Erythroblast (primary cell): ENCODE measurements around the gene NKAIN2.

Source experiments
- GATA1 ChIP-seq: IDR thresholded peaks from 2 replicates; pipeline ENCODE4 v1.6.1; 2011; ENCODE audit warnings: low read depth, mild to moderate bottlenecking, control low read depth, low read length, moderate library complexity
- POLR2A ChIP-seq: IDR thresholded peaks from 2 replicates; pipeline ENCODE4 v1.6.1; 2011; ENCODE audit warnings: mild to moderate bottlenecking, low read length

DNA sequence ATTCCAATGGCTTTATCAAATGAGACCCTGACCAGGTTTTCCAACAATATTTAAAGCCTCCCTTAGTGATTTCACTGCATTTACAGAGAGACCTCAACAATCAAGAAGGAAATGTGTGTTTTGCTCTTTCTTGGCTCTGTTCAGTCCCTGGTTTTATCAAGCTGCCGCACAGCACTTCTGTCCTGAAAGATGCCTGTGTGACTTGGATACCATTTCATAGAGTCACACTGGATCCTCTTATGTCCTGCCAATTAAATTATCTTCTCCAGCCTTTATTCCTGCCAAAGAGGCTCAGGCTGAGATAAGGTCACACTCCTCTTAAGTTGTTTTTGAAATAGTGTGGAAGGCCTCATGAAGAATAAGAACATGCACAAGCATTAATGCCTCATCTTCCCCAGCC is 961.6 kb downstream of the NKAIN2 start:
- TF ChIP-seq POLR2A (no peak), GATA1 (no peak)
